GM19324 (cell line): Measurements from ENCODE around the gene TFAP2C.

Experiments
- ATAC-seq: cut with Tn5 transposase; IDR thresholded peaks from one replicate; pipeline ENCODE4 v1.9.1; 2021; ENCODE audit warnings: mild to moderate bottlenecking, moderate library complexity; ENCODE audit not compliant: unreplicated experiment, low FRiP score

Gene TFAP2C

DNA sequence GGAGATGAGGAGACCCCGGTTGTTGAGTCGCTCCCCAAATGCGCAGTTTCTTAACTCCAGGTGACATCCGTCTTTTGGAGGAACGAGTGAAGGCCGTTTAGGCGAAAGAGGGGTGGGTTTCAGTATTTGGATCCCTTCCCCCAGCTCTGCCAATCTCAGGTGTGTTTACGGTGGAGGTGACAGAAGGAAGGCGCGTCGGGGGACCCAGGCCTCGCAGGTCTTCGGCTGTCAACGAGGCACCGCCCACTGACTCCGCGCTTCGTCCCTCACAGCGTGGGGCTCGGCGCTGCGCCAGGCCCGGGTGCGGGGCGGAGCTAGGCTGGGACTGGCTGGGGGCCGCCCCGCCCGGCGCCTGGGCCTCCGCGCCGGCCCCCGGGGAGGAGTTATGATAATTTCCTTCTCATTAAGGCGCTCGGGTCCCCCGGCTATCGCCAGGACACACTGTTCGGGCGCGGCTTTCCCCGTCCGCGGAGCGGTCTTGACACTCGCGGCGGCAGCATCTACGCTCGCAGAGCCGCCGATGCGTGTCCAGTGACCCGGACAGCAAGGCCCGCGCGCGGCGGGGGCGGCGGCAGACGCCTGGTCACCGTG is at the start of gene TFAP2C:
Gene TFAP2C, plus strand, starts transcription at position 434 of the 591 bp plus-strand sequence. CDS start 239 bp downstream, outside the sequence.
- no peak for ATAC-seq

DNA sequence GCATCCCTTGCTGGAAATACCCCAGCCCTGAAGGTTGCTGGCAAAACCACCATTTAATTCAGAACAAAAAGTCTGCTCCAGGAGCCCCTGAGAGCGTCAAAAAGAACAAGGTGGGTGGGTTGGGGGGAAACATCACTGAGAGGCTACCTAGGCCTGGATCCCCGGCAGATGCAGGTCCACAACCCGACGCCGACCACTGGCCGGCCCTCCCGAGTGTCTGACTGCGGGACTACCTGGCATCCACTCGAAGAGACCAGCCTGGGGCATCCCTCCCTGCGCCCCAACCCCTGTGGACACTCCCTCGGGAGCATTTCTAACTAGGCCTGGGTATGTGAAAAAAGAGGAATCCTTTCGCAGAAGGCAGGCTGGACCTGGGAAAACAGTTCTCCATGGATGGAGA is 48.9 kb upstream of the TFAP2C start:
- no peak for ATAC-seq

- no peak for ATAC-seq
Measured at GRCh38 chr20:56581701-56582100, 47.4 kb upstream of the TFAP2C start.

DNA sequence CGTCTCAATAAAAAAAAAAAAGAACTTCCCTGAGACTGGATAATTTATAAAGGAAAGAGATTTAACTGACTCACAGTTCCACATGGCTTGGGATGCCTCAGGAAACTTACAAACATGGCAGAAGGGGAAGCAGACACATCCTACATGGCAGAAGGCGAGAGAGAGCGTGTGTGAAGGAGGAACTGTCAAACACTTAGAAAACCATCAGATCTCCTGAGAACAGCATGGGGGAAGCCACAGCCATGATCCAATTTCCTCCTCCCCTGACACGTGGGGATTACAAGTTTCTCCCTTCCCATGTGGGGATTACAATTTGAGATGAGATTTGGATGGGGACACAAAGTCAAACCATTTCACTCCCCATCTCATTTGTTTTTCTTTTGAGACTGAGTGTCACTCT is 46.6 kb upstream of the TFAP2C start:
- no peak for ATAC-seq

DNA sequence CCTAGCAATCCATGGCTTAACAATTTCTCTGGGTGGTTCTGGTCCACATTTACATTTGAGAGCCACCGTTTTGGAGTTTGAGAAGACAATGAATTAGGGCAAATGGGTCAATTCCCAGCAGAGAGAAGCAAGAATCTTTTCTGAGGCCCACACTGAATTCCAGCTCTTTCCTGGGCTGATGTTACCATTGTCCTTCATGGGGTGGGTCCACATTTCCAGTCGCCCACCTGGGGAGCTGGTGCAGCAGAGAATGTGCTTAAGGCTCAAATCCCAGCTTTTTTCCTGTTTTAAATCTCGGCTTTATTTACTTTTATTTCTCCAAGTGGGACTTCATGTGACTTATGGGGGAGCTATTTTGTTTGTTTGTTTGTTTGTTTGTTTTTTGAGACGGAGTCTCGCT is 44.2 kb upstream of the TFAP2C start:
- ATAC-seq, result no peak

DNA sequence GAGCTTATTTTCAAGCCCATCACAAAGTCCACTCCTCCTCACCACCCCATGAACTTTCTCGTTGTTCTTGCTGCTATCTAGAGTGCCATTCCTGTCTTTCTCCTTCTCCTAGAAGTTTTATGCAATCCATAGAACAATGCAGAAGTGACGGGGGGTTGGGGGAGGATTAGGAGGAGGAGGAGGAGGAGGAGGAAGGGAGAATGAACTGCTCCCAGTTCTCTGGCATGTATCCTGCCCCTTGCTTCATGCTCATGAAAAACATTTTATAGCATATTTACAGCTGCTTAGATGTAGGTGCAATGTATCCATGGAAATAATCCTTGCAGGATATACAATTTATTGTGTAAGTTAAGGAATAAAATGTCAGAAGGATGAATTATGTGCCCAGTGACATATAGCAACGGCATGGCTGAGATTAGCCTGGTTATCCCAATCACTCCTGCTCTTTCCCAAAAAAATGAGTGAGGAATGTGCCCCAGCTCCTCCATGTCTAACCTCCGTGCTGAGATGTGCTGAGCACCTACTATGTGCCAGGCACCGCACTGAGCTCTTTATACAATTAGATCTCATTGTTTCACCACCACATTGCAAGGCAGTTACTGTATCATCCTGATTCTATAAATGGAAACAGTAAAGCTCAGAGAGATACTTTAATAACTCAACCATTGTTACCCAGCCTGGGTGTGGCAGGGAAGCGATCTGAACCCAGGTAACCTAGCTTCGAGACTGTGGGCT is 41.6 kb upstream of the TFAP2C start:
- no peak for ATAC-seq

DNA sequence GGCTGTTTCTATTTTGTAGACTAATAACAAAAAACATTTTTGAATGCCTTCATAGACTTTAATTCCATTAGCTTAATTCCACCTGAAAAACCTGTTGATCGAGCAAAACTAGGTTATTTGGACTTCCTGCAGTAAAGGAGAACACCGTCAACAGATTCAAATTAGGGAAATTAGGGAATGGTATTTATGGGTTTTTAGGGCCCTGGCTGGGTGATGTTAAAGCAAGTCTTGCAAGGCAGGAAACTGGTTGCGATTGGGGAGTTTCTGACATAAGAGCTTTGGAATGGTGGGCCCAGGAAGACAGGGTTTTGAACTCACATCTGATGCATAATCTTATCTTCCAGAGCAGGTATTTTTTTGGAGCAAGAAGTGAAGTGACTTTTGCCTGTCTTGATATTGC is 40.1 kb upstream of the TFAP2C start:
- ATAC-seq, result no peak

DNA sequence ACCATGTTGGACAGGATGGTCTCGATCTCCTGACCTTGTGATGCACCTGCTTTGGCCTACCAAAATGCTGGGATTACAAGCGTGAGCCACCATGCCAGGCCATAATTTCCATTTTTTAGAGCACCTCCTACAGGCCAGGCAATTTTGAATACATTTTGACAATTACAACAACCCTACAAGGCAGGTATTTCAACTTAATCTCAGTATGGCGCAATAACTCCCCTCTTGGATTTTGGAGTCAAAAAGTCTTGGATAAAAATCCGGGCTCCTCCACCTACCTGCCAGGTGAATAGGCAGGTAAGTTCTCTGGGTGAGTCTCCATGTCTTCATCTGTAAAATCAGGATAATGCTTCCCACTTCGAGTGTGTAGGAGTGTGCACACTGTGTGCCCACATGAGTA is 39.5 kb upstream of the TFAP2C start:
- ATAC-seq, result no peak

DNA sequence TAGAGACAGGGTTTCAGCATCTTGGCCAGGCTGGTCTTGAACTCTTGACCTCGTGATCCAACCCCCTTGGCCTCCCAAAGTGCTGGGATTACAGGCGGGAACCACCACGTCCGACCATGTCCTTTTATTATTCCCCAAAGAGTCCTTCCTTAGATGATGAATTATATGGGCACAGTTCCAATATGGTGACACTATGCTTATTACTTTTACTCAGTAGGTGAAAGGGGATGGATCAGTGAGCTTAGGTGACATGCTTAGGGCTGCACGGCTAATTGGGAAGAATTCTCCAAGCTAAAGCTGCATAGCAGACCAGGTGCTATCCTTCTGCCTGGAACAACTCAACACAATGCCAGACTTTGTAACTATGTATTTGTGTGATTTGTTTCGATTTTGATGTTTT is 38.2 kb upstream of the TFAP2C start:
- ATAC-seq, result no peak

GRCh38 chr20:56592211-56592610 is 36.9 kb upstream of the TFAP2C start:
- no peak for ATAC-seq

GRCh38 chr20:56592817-56593216 is 36.3 kb upstream of the TFAP2C start:
- ATAC-seq, result no peak

GRCh38 chr20:56595746-56596475 is 33.2 kb upstream of the TFAP2C start:
- ATAC-seq, result no peak

GRCh38 chr20:56601166-56601565 is 27.9 kb upstream of the TFAP2C start:
- no peak for ATAC-seq

- no peak for ATAC-seq
Measured at GRCh38 chr20:56604673-56605072, 24.4 kb upstream of the TFAP2C start.

DNA sequence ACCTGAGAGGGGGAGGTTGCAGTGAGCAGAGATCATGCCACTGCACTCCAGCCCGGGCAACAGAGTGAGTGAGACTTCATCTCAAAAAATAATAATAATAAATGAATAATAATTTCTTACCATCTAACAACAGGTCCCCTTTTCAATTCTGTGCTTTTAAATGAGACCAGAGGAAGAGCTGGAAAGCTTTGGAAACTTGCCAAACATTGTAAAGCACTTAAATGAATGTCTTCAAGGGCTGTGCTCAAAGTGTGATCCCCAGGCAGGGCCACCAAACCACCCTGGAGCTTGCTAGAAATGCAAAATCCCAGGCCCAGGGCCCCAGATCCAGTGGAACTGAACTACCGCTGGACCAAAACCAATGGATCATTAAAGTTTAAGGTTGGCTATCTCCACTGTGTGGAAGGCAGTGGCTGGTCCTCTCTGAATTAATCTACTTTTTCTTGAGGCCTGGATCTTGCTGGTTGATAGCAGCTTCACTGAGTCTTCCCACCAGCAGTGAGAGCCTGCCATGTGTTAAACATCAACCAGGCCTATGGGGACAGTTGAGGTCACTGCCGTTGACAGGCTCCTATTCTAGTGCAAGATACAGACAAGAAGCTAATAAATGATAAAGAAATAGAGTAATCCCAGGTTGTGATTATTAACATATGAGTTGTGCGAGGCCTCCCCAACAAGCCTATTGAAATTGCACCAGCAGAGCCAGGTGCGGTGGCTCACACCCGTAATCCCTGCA is 23.7 kb upstream of the TFAP2C start:
- no peak for ATAC-seq

DNA sequence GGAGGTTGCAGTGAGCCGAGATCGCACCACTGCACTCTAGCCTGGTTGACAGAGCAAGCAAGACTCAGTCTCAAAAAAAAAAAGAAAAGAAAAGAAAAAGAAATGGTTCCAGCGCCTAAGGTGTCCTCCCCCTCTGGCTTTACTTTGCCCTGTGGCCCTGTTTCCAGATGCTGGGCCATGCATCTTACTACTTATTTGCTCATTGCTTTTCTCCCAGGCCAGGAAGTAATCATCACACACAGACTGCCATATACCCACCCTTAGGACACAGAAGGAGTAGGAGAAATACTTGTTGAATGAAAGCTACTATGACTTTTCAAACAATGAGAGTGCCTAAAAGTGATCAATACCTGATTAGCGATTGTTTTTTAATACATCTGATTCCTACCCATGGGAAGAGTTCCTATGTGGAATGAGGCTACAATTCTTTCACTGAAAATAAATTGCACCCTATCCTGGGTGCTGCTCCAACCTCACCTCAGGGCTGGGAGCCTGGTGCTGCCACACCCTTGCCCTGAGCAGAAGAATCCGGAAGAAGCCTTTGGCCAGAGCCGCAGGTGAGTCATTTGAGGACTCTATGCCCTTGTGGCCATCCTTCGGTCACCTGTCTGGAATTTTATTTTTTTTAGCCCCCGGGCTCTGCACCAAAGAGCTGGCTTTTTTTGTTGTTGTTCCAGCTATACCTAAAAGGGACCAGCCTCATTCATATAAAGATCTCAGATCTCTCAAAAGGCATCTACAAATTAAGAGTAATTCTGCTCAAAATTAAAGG is 22.7 kb upstream of the TFAP2C start:
- ATAC-seq, result no peak

GRCh38 chr20:56607061-56607704 is 21.9 kb upstream of the TFAP2C start:
- no peak for ATAC-seq

DNA sequence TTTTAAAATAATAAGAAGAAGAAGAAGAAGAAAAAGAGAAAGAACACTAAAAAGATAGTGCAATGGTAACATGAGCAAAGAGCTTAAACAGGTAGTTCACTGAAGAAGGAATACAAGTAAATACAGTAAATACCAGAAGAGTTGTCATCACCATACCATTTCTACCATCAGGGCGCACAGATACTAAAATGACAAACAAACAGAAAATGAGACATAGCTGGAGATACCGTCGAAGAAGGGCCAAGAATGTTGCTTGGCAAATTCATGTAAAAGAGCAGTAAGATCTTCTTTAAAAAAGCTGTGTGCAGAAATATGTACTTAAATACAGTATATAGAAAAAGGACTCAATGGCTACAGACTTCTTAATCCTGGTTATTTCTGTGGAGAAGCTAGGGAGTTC is 20.7 kb upstream of the TFAP2C start:
- no peak for ATAC-seq

GRCh38 chr20:56609321-56609720 is 19.8 kb upstream of the TFAP2C start:
- ATAC-seq, result no peak

DNA sequence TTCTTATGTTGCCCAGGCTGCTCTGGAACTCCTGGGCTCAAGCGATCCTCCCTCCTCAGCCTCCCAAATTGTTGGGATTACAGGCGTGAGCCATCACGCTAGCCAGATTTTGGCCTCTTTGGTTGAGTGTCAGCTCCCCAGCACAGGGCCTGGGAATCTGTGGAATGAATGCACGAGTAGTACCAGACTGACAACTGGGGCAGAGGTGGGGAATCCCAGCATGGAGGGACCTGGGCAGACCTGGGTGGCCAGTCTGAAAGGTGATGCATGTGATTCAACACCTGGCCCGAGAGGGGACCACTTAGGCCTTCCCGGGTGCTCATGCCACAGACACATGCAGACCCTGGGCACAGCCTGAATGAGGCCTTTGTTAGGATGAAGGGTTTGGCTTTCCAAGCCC is 19.0 kb upstream of the TFAP2C start:
- ATAC-seq, result no peak
